K562 (cell line): ENCODE results near the gene MAP7D1. TPM values are rescaled to one million over a fixed set of nuclear protein-coding genes. Genes with fewer than 3 reads are reported as not detected.

ENCODE experiments used
- AFF4 ChIP-seq: sonication (generic); formaldehyde crosslinking; IDR thresholded peaks from 2 replicates; pipeline ENCODE4 v1.8.0; 2023; ENCODE audit warnings: mild to moderate bottlenecking, missing genetic modification reagents
- CBX2 ChIP-seq: fragments of 200-600 bp; sonication (generic); IDR thresholded peaks from one replicate; pipeline ENCODE4 v1.6.1; 2012; ENCODE audit warnings: mild to moderate bottlenecking, low read length, inconsistent platforms; ENCODE audit not compliant: insufficient read depth, poor library complexity, severe bottlenecking
- FUS ChIP-seq: fragments of 200-400 bp; formaldehyde crosslinking; optimal IDR thresholded peaks from 2 replicates; pipeline ENCODE3; 2017; ENCODE audit warnings: low read depth, low read length
- HEY1 ChIP-seq: fragments of 250-450 bp; sonication (Bioruptor Pico); IDR thresholded peaks from 2 replicates; pipeline ENCODE4 v1.5.0; 2020; ENCODE audit warnings: mild to moderate bottlenecking, moderate library complexity, borderline replicate concordance
- HNRNPK ChIP-seq: fragments of 200-400 bp; formaldehyde crosslinking; IDR thresholded peaks from one replicate; pipeline ENCODE4 v1.6.1; 2018; ENCODE audit warnings: mild to moderate bottlenecking, low read depth, low read length; ENCODE audit not compliant: poor library complexity, severe bottlenecking
- KLF16 ChIP-seq: IDR thresholded peaks from 2 replicates; pipeline ENCODE4 v1.6.1; 2016; ENCODE audit warnings: antibody characterized with exemption
- MAFF ChIP-seq: IDR thresholded peaks from 2 replicates; pipeline ENCODE4 v1.6.1; 2012; ENCODE audit warnings: low read length, improper control_type of control experiment
- MCM2 ChIP-seq: fragments of 450-650 bp; IDR thresholded peaks from 2 replicates; pipeline ENCODE4 v1.6.1; 2017; ENCODE audit warnings: low read depth, mild to moderate bottlenecking
- ZBTB12 ChIP-seq: fragments of 250-450 bp; sonication (Bioruptor Pico); IDR thresholded peaks from 2 replicates; pipeline ENCODE4 v1.4.0; 2020
- ZNF197 ChIP-seq: fragments of 200-800 bp; sonication (Bioruptor generic); IDR thresholded peaks from 2 replicates; pipeline ENCODE4 v1.6.1; 2016; ENCODE audit warnings: low read depth, missing genetic modification characterization, missing compliant biosample characterization
- ZNF23 ChIP-seq: fragments of 250-450 bp; sonication (Bioruptor Pico); IDR thresholded peaks from 2 replicates; pipeline ENCODE4 v1.4.0; 2020; ENCODE audit warnings: mild to moderate bottlenecking
- ZNF830 ChIP-seq: fragments of 250-450 bp; sonication (Bioruptor Pico); IDR thresholded peaks from 2 replicates; pipeline ENCODE4 v1.5.0; 2021; ENCODE audit warnings: mild to moderate bottlenecking
- polyA plus RNA-seq, 8 experiments: library from polyadenylated mRNA; depleted of rRNA in 4 of 8; stranded (reverse) in 5 of 8; unstranded in 3 of 8; fragments of >200 nt; fragmentation: Nextera tagmentation in 2 of 8; fragmentation: Illumina TruSeq in 1 of 8; extraction: Ambion mirVana in 2 of 8; extraction: Trizol in 1 of 8; gene quantifications; 2 replicates each; pipeline versions ENCODE4 v1.2.1 to v1.2.3, GENCODE V29; 2011 to 2014; ENCODE audit warnings: inconsistent platforms in 1 of 8, missing spikeins in 1 of 8
- total RNA-seq, 7 experiments: library from RNA; depleted of rRNA in 6 of 7; stranded (reverse); fragments of >200 nt in 6 of 7; fragmentation: Illumina TruSeq in 2 of 7; extraction: Trizol in 2 of 7; gene quantifications; 2 replicates each; pipeline versions ENCODE4 v1.2.1 to v1.2.3, GENCODE V29; 2011 to 2021; ENCODE audit warnings: low replicate concordance in 1 of 7
- TF ChIP-seq, protein P1 (sequence below): fragments of 150-350 bp; conservative IDR thresholded peaks from 2 replicates; pipeline ENCODE4 v1.6.1; 2014; ENCODE audit warnings: low read length
- TF ChIP-seq, protein P2 (sequence below): sonication (generic); formaldehyde crosslinking; IDR thresholded peaks from 2 replicates; pipeline ENCODE4 v1.8.1; 2023; ENCODE audit warnings: mild to moderate bottlenecking, missing genetic modification reagents
- TF ChIP-seq, protein P3 (sequence below), 2 experiments: IDR thresholded peaks; 2 replicates each; pipeline ENCODE4 v1.6.1; 2012; ENCODE audit warnings: improper control_type of control experiment in 2 of 2, low read depth in 2 of 2, low read length in 2 of 2, borderline replicate concordance in 1 of 2

The MAP7D1 gene
- total and polyA plus RNA-seq, 9 of the 15 experiments (the other 6 are each of a cell fraction or from before 2014, with no cell fraction given), result 3.6 to 108 (median 34.5) TPM

- TF ChIP-seq, protein P1, sequence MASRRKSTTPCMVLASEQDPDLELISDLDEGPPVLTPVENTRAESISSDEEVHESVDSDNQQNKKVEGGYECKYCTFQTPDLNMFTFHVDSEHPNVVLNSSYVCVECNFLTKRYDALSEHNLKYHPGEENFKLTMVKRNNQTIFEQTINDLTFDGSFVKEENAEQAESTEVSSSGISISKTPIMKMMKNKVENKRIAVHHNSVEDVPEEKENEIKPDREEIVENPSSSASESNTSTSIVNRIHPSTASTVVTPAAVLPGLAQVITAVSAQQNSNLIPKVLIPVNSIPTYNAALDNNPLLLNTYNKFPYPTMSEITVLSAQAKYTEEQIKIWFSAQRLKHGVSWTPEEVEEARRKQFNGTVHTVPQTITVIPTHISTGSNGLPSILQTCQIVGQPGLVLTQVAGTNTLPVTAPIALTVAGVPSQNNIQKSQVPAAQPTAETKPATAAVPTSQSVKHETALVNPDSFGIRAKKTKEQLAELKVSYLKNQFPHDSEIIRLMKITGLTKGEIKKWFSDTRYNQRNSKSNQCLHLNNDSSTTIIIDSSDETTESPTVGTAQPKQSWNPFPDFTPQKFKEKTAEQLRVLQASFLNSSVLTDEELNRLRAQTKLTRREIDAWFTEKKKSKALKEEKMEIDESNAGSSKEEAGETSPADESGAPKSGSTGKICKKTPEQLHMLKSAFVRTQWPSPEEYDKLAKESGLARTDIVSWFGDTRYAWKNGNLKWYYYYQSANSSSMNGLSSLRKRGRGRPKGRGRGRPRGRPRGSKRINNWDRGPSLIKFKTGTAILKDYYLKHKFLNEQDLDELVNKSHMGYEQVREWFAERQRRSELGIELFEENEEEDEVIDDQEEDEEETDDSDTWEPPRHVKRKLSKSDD, result 0 out of 2 replicates have a peak, but pooled peaks have one; percentile 78
- TF ChIP-seq CBX2, result no peak
- TF ChIP-seq KLF16, result no peak
- TF ChIP-seq ZBTB12 (CRISPR knock-in tag), result 0 out of 2 replicates have a peak, but pooled peaks have one; percentile 39
- TF ChIP-seq, protein P2, sequence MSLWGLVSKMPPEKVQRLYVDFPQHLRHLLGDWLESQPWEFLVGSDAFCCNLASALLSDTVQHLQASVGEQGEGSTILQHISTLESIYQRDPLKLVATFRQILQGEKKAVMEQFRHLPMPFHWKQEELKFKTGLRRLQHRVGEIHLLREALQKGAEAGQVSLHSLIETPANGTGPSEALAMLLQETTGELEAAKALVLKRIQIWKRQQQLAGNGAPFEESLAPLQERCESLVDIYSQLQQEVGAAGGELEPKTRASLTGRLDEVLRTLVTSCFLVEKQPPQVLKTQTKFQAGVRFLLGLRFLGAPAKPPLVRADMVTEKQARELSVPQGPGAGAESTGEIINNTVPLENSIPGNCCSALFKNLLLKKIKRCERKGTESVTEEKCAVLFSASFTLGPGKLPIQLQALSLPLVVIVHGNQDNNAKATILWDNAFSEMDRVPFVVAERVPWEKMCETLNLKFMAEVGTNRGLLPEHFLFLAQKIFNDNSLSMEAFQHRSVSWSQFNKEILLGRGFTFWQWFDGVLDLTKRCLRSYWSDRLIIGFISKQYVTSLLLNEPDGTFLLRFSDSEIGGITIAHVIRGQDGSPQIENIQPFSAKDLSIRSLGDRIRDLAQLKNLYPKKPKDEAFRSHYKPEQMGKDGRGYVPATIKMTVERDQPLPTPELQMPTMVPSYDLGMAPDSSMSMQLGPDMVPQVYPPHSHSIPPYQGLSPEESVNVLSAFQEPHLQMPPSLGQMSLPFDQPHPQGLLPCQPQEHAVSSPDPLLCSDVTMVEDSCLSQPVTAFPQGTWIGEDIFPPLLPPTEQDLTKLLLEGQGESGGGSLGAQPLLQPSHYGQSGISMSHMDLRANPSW, result no peak
- TF ChIP-seq FUS, result no peak
- TF ChIP-seq HEY1, result no peak
- TF ChIP-seq AFF4 (CRISPR knock-in tag), result no peak
- no peak for TF ChIP-seq ZNF23 (CRISPR knock-in tag)
- TF ChIP-seq ZNF197, result 0 out of 2 replicates have a peak, but pooled peaks have one; percentile 17
- no peak for TF ChIP-seq ZNF830
- no peak for TF ChIP-seq HNRNPK
- TF ChIP-seq, protein P3, sequence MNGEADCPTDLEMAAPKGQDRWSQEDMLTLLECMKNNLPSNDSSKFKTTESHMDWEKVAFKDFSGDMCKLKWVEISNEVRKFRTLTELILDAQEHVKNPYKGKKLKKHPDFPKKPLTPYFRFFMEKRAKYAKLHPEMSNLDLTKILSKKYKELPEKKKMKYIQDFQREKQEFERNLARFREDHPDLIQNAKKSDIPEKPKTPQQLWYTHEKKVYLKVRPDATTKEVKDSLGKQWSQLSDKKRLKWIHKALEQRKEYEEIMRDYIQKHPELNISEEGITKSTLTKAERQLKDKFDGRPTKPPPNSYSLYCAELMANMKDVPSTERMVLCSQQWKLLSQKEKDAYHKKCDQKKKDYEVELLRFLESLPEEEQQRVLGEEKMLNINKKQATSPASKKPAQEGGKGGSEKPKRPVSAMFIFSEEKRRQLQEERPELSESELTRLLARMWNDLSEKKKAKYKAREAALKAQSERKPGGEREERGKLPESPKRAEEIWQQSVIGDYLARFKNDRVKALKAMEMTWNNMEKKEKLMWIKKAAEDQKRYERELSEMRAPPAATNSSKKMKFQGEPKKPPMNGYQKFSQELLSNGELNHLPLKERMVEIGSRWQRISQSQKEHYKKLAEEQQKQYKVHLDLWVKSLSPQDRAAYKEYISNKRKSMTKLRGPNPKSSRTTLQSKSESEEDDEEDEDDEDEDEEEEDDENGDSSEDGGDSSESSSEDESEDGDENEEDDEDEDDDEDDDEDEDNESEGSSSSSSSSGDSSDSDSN (IDR thresholded peaks at IDR 0.05; ENCODE audit: borderline replicate concordance in 1 of 2, low read depth in 2 of 2, low read length in 2 of 2), result no peak
- TF ChIP-seq MCM2, result no peak
- no peak for TF ChIP-seq MAFF
Observed at GRCh38 chr1:36160949-36161485, 5.1 kb downstream of the MAP7D1 start (continued).
